Bronchial smooth muscle cell (primary cell): ENCODE measurements around the gene LNPK. TPM values are rescaled to one million over a fixed set of nuclear protein-coding genes. Genes with fewer than 3 reads are reported as not detected.

Experiments used
- total RNA-seq: library from RNA; depleted of rRNA; stranded (reverse); fragments of >200 nt; gene quantifications from 2 replicates; pipeline ENCODE4 v1.2.1, GENCODE V29; 2014

The LNPK gene
- 16.7 and 17.3 TPM in 2 replicates for total RNA-seq

GRCh38 chr2:176001916-176002687, at the start of gene LNPK:
TSS of gene LNPK (minus strand) at chr2:176002267. CDS start at chr2:175995584, 6,683 bp downstream.

Other genes starting within 250 kb of the LNPK start
- not detected in 2 replicates for gene EVX2, start 81.7 kb upstream of the LNPK start, total RNA-seq
- not detected in 2 replicates for gene HOXD13, start 90.5 kb upstream of the LNPK start, total RNA-seq
- not detected in 2 replicates for gene HOXD12, start 97.5 kb upstream of the LNPK start, total RNA-seq
- not detected in 2 replicates for gene HOXD11, start 105.0 kb upstream of the LNPK start, total RNA-seq
- gene HOXD10, start 114.5 kb upstream of the LNPK start, total RNA-seq: not detected in 2 replicates
- gene HOXD9, start 120.5 kb upstream of the LNPK start, total RNA-seq: not detected in 2 replicates
- gene HOXD8, start 127.4 kb upstream of the LNPK start, total RNA-seq: not detected in 2 replicates
- gene HOXD4, start 149.3 kb upstream of the LNPK start, total RNA-seq: not detected in 2 replicates
- not detected in 2 replicates for gene HOXD3, start 155.0 kb upstream of the LNPK start, total RNA-seq
- not detected in 2 replicates for gene HOXD1, start 186.4 kb upstream of the LNPK start, total RNA-seq